ENCODE results near the gene SLC6A18. TPM values are rescaled to one million over a fixed set of nuclear protein-coding genes. Genes with fewer than 3 reads are reported as not detected.

Gene SLC6A18
- total RNA-seq (2011; cell fraction: chromatin; rRNA removed; ENCODE audit: low replicate concordance) = not detected in 2 replicates
- not detected in 2 replicates for total RNA-seq (2011; cell fraction: nucleolus; rRNA removed)
- total RNA-seq (2011; cell fraction: nucleoplasm; rRNA removed) = not detected in 2 replicates
- not detected in 2 replicates for total RNA-seq (2014; rRNA removed)
- total RNA-seq (2014; rRNA removed; fragmentation: Illumina TruSeq; extraction: Trizol) = not detected in 2 replicates
- total RNA-seq (2015; rRNA removed; fragmentation: Illumina TruSeq; extraction: Trizol) = not detected in 2 replicates
- total RNA-seq (2021) = not detected in 2 replicates
- not detected in 2 replicates for polyA plus RNA-seq (2011; rRNA removed)
- polyA plus RNA-seq (2011; cell fraction: cytosol; rRNA removed) = not detected in 2 replicates
- not detected in 2 replicates for polyA plus RNA-seq (2011; cell fraction: nucleus; rRNA removed)
- polyA plus RNA-seq (2012) = not detected in 2 replicates
- polyA plus RNA-seq (2014; fragmentation: Illumina TruSeq; extraction: Trizol) = not detected in 2 replicates
- polyA plus RNA-seq (2014; fragmentation: Nextera tagmentation; extraction: Ambion mirVana) = not detected
- polyA plus RNA-seq (2014; rRNA removed) = not detected in 2 replicates
- polyA minus RNA-seq (2011; rRNA and poly(A)+ RNA removed) = not detected in 2 replicates
- polyA minus RNA-seq (2011; cell fraction: cytosol; rRNA and poly(A)+ RNA removed) = not detected in 2 replicates
- not detected in 2 replicates for polyA minus RNA-seq (2011; cell fraction: nucleus; rRNA and poly(A)+ RNA removed)
- not detected for Bru-seq, nascent RNA
- not detected for BruChase-seq, experiment 1, labeled RNA remaining after a 2-hour chase
- BruChase-seq, experiment 2, labeled RNA remaining after a 6-hour chase = not detected
- long read RNA-seq, experiment 1 = 0 reads
- long read RNA-seq, experiment 2 = 0 reads
- long read RNA-seq, experiment 3 = 0 reads

GRCh38 chr5:1225081-1225480 lies at the start of gene SLC6A18:
TSS of gene SLC6A18 (plus strand) at chr5:1225381. CDS start at chr5:1225478, 97 bp downstream.
- H3K27me3 ChIP-seq (ENCODE audit: control insufficient read depth in 2 of 2, insufficient read depth in 2 of 2, low read length in 2 of 2) = peaks cover 48 to 79% of the 10 kb centered on the region in 2 experiments; a peak in 4 of 5 replicates
- no peak within 1 kb of the TSS for H2AFZ ChIP-seq (ENCODE audit: low read depth, low read length)
- ATAC-seq (no peak), DNase-seq (ENCODE audit: extremely low read depth in 1 of 4, low spot score in 3 of 4) (no peak), FAIRE-seq (no peak)
- in situ Hi-C loops (cut with MboI) (no loop called here), intact Hi-C loops (cut with micrococcal nuclease) (no loop called here)
- ChIA-PET CTCF (ENCODE audit: low intra/inter-chr PET ratio) (interaction anchor here (0.6 kb wide), 1 partner anchor 58 kb away, joined by 3 read pairs; no protein-coding TSS in a partner anchor), POLR2A (no interaction called here)
- peaks cover 10% of the 10 kb centered on the region; the same call in 1 of the 2 replicates for H4K20me1 ChIP-seq (replicated peaks; ENCODE audit: control insufficient read depth, insufficient read depth, low read length)
- WGBS (ENCODE audit: insufficient coverage, low coverage, missing lambda C conversion rate) = 2% methylated on average over 11 of the region's 11 CpGs
- no peak within 1 kb of the TSS for H3K4me2 ChIP-seq (ENCODE audit: insufficient read depth, low read length)
- peaks cover 0 to 14% of the 10 kb centered on the region in 2 experiments; a peak in 1 of 5 replicates for H3K4me1 ChIP-seq (replicated peaks in 1 of 2; ENCODE audit: control insufficient read depth in 2 of 2, insufficient read depth in 2 of 2, low read length in 2 of 2)
- peaks cover 2% of the 10 kb centered on the region for H3K9me1 ChIP-seq (ENCODE audit: control insufficient read depth, insufficient read depth, low read length)
- H3K4me3 ChIP-seq = no peak within 1 kb of the TSS
- no peaks in the 10 kb centered on the region for H3K79me2 ChIP-seq (ENCODE audit: control insufficient read depth, insufficient read depth, low read length)
- H3K36me3 ChIP-seq (ENCODE audit: control insufficient read depth, insufficient read depth, low read length) = no peaks in the 10 kb centered on the region
- BruUV-seq (replicated peaks) = no TSS peak
- no peak within 1 kb of the TSS for H3K27ac ChIP-seq (ENCODE audit: extremely low read depth, low read depth, low read length)
- no peaks in the 10 kb centered on the region; the same call in 1 of the 2 replicates for H3K9me3 ChIP-seq (replicated peaks; ENCODE audit: control insufficient read depth, insufficient read depth, low read depth, low read length)
- H3K9ac ChIP-seq (ENCODE audit: insufficient read depth in 1 of 2, low read depth in 2 of 2, low read length in 2 of 2) = no peak within 1 kb of the TSS
- TF ChIP-seq BRD4 (IDR thresholded peaks at IDR 0.05) = no peak
- no peak for TF ChIP-seq RB1 (IDR thresholded peaks at IDR 0.05; ENCODE audit: low read depth)
- TF ChIP-seq E2F8 (IDR thresholded peaks at IDR 0.05; ENCODE audit: low read depth, partially characterized antibody) = no peak
- TF ChIP-seq MITF (IDR thresholded peaks at IDR 0.05) = no peak
- no peak for TF ChIP-seq ZC3H11A (IDR thresholded peaks at IDR 0.05; ENCODE audit: low read depth, low read length)
- TF ChIP-seq KDM4B (IDR thresholded peaks at IDR 0.05; ENCODE audit: borderline replicate concordance in 2 of 2, low read depth in 1 of 2) = no peak

All from K562 (cell line).